Peyer's patch (tissue), 4 donors: ENCODE data around the gene TEC. TPM values are rescaled to one million over a fixed set of nuclear protein-coding genes. Genes with fewer than 3 reads are reported as not detected.

Experiments
- DNase-seq, 3 donors: peaks; one replicate each; pipeline ENCODE4 v3.0.0-alpha.2; 2017 to 2019
- H3K27ac ChIP-seq, 4 donors: fragments of 200-600 bp; sonication (generic); one replicate each; pipeline ENCODE4 v1.5.1; 2016 to 2019
- H3K27me3 ChIP-seq, 2 donors: fragments of 200-600 bp; sonication (generic); one replicate each; pipeline ENCODE4 v1.5.1; 2019
- H3K36me3 ChIP-seq, 3 donors: fragments of 200-600 bp; sonication (generic); one replicate each; pipeline ENCODE4 v1.5.1; 2016 to 2019
- H3K4me1 ChIP-seq, 4 donors: fragments of 200-600 bp; sonication (generic); one replicate each; pipeline ENCODE4 v1.5.1; 2016 to 2019
- H3K4me3 ChIP-seq, 4 donors: fragments of 200-600 bp; sonication (generic); 1 replicate in 3 of 4; 2 replicates in 1 of 4; pipeline ENCODE4 v1.5.1; 2016 to 2019; ENCODE audit warnings: mild to moderate bottlenecking in 1 of 4
- H3K9me3 ChIP-seq, 4 donors: fragments of 200-600 bp; sonication (generic); one replicate each; pipeline ENCODE4 v1.5.1; 2016 to 2019; ENCODE audit warnings: mild to moderate bottlenecking in 1 of 4
- POLR2A ChIP-seq, 2 donors: fragments of 450-650 bp; IDR thresholded peaks; one replicate each; pipeline ENCODE4 v1.5.1; 2017; ENCODE audit warnings: antibody characterized with exemption in 2 of 2, mild to moderate bottlenecking in 2 of 2, moderate library complexity in 2 of 2
- total RNA-seq, 4 donors: library from RNA; depleted of rRNA; stranded (reverse); fragments of >200 nt; gene quantifications; one replicate each; pipeline ENCODE4 v1.1.0, GENCODE V29; 2016
- TF ChIP-seq, protein P1 (sequence below), 6 experiments: fragments of 450-650 bp in 4 of 6; fragments of 200-600 bp in 2 of 6; sonication (generic) in 1 of 6; IDR thresholded peaks; one replicate each; pipeline ENCODE4 v1.5.1; 2017 to 2019; ENCODE audit warnings: antibody characterized with exemption in 6 of 6, mild to moderate bottlenecking in 3 of 6, moderate library complexity in 1 of 6

TEC gene
- total RNA-seq, 4 donors from 2014 or later: 5.3 to 13.0 (median 10.2) TPM

DNA sequence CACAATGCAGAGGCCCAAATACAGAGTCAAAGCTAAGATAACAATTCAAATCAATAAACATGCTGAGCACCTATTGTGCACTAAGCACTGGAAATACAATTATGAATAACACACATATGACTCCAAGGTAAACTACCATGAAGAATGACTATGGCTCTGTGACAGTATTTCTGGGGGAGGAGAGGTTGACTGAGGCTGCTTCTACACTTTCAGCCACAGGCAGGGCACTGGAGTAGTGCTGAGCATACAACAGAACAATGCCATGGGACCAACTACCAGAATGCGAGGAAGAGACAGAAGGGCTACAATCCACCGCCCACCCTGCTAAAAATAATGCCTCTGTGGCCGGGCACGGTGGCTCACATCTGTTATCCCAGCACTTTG lies 13.7 kb downstream of the TEC start:
- no peak for DNase-seq
- no peaks in the 10 kb centered on the region for H3K36me3 ChIP-seq
- H3K27me3 ChIP-seq: no peaks in the 10 kb centered on the region
- H3K9me3 ChIP-seq: no peaks in the 10 kb centered on the region
- H3K4me1 ChIP-seq: no peaks in the 10 kb centered on the region
- no peak overlapping the region for H3K4me3 ChIP-seq
- TF ChIP-seq POLR2A (IDR thresholded peaks at IDR 0.05): no peak
- TF ChIP-seq, protein P1, sequence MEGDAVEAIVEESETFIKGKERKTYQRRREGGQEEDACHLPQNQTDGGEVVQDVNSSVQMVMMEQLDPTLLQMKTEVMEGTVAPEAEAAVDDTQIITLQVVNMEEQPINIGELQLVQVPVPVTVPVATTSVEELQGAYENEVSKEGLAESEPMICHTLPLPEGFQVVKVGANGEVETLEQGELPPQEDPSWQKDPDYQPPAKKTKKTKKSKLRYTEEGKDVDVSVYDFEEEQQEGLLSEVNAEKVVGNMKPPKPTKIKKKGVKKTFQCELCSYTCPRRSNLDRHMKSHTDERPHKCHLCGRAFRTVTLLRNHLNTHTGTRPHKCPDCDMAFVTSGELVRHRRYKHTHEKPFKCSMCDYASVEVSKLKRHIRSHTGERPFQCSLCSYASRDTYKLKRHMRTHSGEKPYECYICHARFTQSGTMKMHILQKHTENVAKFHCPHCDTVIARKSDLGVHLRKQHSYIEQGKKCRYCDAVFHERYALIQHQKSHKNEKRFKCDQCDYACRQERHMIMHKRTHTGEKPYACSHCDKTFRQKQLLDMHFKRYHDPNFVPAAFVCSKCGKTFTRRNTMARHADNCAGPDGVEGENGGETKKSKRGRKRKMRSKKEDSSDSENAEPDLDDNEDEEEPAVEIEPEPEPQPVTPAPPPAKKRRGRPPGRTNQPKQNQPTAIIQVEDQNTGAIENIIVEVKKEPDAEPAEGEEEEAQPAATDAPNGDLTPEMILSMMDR (IDR thresholded peaks at IDR 0.05): no peak
- no peak overlapping the region for H3K27ac ChIP-seq

DNA sequence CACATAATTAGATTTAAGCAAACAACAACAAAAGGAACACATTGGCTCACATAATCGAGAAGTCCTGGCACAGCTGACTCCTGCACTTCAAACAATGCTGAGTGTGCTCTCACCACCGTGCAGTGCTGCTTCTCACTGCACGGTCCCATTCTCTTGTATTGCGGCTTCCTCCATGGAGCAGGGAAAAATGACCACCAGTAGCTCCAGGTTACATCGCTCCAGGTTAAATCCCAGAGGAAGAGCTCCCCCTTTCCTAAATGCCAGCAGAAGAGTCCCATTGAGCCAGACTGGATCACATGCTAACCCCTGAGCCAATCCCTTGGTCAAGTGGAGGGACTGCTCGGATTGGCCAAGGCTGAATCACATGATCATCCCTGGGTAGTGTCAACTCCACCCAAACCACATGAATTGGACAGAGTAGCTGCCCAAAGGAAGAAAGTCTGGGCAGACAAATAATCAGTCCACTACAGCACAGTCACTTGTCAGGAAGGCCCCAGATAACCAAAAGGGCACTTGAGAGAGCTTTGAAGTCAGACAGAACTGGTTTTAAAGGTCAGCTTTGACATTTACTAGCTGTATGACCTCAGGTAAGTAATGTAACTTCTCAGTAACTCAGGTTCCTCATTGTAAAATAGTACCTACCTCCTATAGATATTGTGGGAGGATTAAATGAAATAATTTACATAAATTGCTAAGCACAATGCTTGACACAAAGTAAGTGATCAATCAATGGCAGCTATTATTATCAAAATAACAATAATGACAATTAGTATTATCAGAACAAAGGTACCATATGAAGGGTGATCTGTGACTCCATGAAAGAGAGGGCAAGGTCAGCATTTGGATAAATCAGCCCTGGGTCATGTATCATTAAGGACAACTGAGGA lies 14.3 kb downstream of the TEC start:
- no peak overlapping the region for H3K27ac ChIP-seq
- H3K9me3 ChIP-seq: no peaks in the 10 kb centered on the region
- H3K4me3 ChIP-seq: no peak overlapping the region
- no peaks in the 10 kb centered on the region for H3K4me1 ChIP-seq
- DNase-seq: no peak
- H3K36me3 ChIP-seq: no peaks in the 10 kb centered on the region
- no peaks in the 10 kb centered on the region for H3K27me3 ChIP-seq
- TF ChIP-seq POLR2A (IDR thresholded peaks at IDR 0.05): no peak
- TF ChIP-seq, protein P1 (IDR thresholded peaks at IDR 0.05): no peak

DNA sequence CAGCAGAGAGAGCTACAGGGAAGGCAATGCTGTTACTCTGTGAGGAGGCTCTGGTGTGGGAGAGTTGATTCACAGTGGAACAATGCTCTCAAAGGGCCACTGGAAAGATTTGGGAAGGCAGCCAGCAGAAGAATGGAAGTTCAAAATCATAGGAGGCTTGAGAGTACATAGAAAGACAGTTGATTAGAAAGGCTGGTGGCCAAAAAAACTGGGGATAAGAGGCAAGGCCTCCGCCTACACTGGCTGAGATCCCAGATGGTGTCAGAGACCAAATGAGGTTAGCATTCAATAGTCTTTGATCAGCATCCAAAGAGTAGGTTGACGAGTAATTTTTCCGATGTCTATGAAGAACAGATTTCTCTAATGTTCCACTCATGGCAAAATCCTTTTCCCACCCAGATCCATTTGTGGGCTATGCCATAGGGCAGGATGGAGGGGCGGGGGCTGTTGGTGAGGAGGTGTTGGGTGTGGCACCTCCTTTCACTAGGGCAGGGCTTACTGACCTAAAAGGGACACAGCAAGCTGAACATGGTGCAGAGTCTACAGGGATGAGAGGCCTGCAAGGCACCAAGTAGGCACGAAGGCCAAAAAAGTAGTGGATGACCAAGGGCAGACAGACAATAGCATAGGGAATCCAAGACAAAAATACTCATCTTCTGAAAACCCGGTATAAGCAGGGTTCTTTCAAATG lies 15.1 kb downstream of the TEC start:
- no peak for DNase-seq
- TF ChIP-seq, protein P1 (IDR thresholded peaks at IDR 0.05): no peak
- TF ChIP-seq POLR2A (IDR thresholded peaks at IDR 0.05): no peak
- no peaks in the 10 kb centered on the region for H3K27me3 ChIP-seq
- H3K4me1 ChIP-seq: no peaks in the 10 kb centered on the region
- H3K36me3 ChIP-seq: no peaks in the 10 kb centered on the region
- no peak overlapping the region for H3K27ac ChIP-seq
- no peaks in the 10 kb centered on the region for H3K9me3 ChIP-seq
- H3K4me3 ChIP-seq: no peak overlapping the region

DNA sequence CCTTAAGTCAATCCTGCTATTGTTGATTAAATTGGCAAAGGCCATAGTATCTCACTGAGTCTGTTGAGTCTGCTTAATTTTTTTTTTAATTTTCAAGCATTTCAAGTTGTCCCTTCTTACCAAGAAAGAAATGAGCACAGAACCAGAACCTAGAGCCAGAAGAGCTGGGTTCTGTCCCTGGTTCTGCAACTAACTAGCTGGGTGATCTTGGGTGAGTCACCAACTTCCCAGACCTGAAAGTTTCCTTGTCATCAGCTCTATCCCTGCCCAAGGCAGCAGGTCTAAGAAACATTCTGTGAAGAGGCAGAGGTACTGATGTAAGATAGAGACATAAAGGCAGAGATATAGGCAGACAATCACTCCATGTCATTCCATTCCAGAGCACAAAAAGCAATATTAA lies 17.3 kb downstream of the TEC start:
- Histone ChIP-seq H3K4me1 (no peaks in the 10 kb centered on the region), H3K4me3 (no peak overlapping the region), H3K27me3 (no peaks in the 10 kb centered on the region), H3K27ac (no peak overlapping the region), H3K9me3 (no peaks in the 10 kb centered on the region), H3K36me3 (no peaks in the 10 kb centered on the region)
- TF ChIP-seq, protein P1 (IDR thresholded peaks at IDR 0.05): no peak
- no peak for TF ChIP-seq POLR2A (IDR thresholded peaks at IDR 0.05)
- DNase-seq: no peak

DNA sequence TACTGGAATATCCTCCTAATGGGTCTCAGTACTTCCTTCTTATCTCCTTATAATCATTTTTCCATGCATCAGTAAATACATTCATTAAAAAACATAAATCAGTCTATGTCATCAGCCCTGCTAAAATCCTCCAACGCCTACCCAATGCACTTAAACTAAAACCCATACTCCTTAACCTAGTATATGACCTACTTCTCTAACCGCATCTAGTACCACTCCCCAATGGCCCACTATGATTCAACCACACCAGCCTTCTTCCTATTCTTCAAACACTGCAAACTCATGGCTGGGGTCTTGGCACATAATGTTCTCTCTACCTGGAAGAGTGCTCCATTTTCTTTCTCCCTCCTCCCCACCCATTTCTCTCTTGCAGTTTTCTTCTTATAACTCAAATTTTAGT lies 18.7 kb downstream of the TEC start:
- Histone ChIP-seq H3K4me3 (no peak overlapping the region), H3K4me1 (no peaks in the 10 kb centered on the region), H3K9me3 (no peaks in the 10 kb centered on the region), H3K36me3 (no peaks in the 10 kb centered on the region), H3K27ac (no peak overlapping the region), H3K27me3 (no peaks in the 10 kb centered on the region)
- no peak for TF ChIP-seq POLR2A (IDR thresholded peaks at IDR 0.05)
- TF ChIP-seq, protein P1 (IDR thresholded peaks at IDR 0.05): no peak
- DNase-seq: no peak
